Nucleus accumbens (tissue), 56 donors: Measurements from ENCODE around the gene LRRC23.
"Not testable (repeated sequence)": the region's sequence is repeated elsewhere in the genome, so short reads cannot be mapped to it uniquely, and the experiment has no call there.

Experiments used
- DNase-seq, 56 donors: peaks; one replicate each; lab custom pipeline; 2025; lab: John Stamatoyannopoulos, UW

The LRRC23 gene

GRCh38 chr12:6872073-6873048 is 32.3 kb upstream of the LRRC23 start:
- DNase-seq = peak in 54 of 56 donors; percentile 17 to 90 (median 64)

DNA sequence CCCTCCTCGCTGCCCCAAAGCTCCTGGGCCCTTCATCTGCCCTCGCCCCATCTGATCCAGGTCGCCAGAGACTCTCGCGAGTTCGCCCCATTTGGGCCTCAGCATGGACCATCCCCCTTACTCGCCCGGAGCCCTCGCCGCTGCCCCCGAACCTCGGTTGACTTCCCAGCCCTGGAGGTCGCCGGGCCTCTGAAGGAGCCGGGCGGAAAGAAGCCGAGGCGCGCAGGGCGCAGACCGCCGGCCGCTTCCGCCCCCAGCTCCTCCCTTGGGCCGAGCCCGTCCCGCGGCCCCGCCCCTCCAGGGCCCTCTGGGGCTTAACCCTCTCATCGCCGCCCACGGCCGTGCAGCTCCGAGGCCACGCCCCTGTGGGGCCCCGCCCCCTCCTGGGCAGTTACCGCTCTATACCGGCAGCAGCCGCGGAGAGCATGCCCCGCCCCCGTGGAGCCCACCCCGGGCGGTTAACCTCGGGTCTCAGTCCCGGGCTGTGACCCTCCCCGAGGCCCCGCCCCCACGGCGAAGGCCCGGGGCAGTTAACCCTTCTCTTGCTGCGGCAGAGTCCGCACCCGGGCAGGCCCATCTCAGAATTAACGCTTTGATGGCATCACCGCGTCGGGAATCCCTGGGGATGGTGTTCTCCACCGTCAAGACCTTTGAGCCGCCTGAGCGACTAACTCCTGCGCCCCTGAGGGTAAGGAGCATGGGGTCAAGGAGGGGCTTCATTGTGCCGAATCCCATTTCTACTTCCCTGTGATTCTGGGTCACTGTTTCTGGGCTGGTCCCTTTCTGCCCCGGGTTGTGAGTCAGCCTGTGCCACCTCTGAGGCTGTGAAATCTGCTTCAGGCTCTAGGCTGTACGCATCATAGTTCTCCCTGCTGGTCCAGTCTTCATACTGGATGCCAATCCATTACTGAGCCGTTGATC is 31.3 kb upstream of the LRRC23 start, which contains the start of gene SPSB2:
SPSB2 (minus strand) TSS at position 210 of the 921 bp plus-strand sequence. CDS start 402 bp downstream, outside the sequence.
- DNase-seq = peak; percentile 55 to 96 (median 88)

- not testable (repeated sequence) for DNase-seq
These were observed 30.6 kb upstream of the LRRC23 start for GRCh38 chr12:6874015-6874368.

- not testable (repeated sequence) for DNase-seq
These were observed 24.8 kb upstream of the LRRC23 start for GRCh38 chr12:6879824-6880223.

- no peak for DNase-seq
These were observed 21.4 kb upstream of the LRRC23 start for GRCh38 chr12:6883252-6883651.

GRCh38 chr12:6883683-6884082 is 20.9 kb upstream of the LRRC23 start:
- no peak for DNase-seq

DNA sequence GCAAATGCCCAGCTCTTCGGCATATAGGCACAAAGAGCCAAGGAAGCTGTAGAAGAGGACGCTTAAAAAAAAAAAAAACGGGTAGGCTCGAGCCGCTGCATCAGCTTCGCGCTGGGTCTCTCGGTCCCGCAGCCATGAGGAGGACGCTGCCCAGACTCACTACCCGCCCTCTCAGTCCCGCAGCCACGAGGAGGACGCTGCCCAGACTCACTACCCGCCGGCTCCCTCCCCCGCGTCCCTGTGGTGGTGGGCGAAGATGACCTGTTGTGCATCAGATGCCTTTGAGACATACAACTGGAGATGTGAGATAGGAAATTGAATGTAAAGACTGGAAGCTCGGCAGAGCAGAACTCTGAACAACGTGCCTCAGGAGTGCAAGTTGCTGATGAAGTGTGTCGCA is 20.1 kb upstream of the LRRC23 start:
- DNase-seq = no peak

GRCh38 chr12:6886206-6886999 is 18.2 kb upstream of the LRRC23 start:
- not testable (repeated sequence) for DNase-seq

DNA sequence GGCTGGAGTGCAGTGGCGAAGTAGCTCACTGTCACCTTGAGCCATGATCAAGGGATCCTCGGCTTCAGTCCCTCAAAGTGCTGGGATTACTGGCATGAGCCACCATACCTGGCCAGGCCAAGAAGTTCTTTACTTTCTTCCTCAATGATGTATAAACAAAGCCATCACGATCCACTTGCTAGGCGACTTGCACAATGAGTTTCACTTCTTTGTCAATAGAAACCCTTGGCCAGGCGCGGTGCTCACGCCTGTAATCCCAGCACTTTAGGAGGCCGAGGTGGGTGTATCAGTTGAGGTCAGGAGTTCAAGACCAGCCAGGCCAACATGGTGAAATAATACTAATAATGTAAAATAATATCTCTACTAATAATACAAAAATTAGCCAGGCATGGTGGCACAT is 17.2 kb upstream of the LRRC23 start:
- DNase-seq = no peak

DNA sequence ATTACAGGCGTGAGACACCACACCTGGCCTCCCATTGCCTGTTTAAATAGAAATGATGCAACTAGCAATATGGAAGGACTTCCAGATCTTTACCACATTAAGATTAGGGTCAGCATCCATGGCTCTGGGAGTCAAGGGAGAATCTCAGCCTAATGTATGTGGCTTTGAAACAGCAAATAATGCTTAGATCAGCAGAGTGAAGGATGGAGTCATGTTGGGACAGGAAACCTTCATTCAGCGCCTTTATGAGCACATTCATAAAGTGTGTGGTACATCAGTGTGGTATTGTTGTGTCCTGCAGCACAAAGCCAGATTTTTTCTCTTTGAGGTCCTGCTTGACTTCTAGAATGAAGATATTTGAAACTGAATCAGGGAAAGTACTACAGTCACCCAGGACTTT is 16.3 kb upstream of the LRRC23 start:
- no peak for DNase-seq

DNA sequence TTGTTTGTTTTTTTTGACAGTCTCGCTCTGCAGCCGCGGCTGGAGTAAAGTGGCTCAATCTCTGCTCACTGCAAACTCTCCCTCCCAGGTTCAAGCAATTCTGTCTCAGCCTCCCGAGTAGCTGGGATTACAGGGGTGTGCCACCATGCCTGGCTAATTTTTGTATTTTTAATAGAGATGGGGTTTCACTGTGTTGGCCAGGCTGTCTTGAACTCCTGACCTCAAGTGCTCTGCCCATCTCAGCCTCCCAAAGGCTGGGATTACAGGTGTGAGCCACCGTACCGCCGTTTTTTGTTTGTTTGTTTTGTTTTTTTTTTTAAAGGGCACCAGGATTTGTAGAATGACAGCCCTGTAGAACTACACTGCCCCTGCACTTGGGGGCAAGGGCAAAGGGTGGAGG is 15.8 kb upstream of the LRRC23 start:
- DNase-seq = not testable (repeated sequence)

GRCh38 chr12:6889775-6890573 is 14.6 kb upstream of the LRRC23 start:
- DNase-seq = not testable (repeated sequence)

GRCh38 chr12:6890789-6891645 is 13.6 kb upstream of the LRRC23 start:
- DNase-seq = peak; percentile 72 to 99 (median 95)

DNA sequence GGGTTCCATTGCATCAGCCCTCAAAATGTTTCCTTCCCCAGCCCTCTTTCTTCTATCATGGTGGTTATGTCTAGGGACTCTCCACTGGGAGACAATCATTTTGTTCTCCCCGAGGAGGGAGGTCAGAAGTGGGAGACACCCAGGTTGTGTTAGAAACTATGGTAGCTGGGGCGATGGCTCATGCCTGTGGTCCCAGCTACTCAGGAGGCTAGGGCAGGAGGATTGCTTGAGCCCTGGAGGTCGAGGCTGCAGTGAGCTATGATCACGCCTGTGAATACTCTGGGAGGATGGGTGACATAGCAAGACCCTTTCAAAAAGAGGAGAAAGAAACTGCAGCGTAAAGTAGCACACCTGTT is 13.0 kb upstream of the LRRC23 start:
- DNase-seq = no peak

GRCh38 chr12:6892683-6893082 is 11.9 kb upstream of the LRRC23 start:
- not testable (repeated sequence) for DNase-seq

GRCh38 chr12:6894321-6894720 is 10.3 kb upstream of the LRRC23 start:
- no peak for DNase-seq

- no peak for DNase-seq
These were observed 7.7 kb upstream of the LRRC23 start for GRCh38 chr12:6896846-6897435.

GRCh38 chr12:6899427-6899826 is 5.2 kb upstream of the LRRC23 start:
- DNase-seq = no peak
